HTERT RPE-1 (cell line): Measurements from ENCODE around the gene PUS1.
"Not testable (repeated sequence)": the region's sequence is repeated elsewhere in the genome, so short reads cannot be mapped to it uniquely, and the experiment has no call there.

Source experiments
- in situ Hi-C: fragments of 300-500 bp; cut with MboI; formaldehyde crosslinking; loops from 4 replicates; pipeline ENCODE4 v1.14.3; 2020; ENCODE audit warnings: low sequenced_read_pairs

The PUS1 gene

GRCh38 chr12:131959641-131960589 is 30.8 kb downstream of the PUS1 start:
- in situ Hi-C loops, result no loop called here

- in situ Hi-C loops, result not testable (repeated sequence)
Observed at GRCh38 chr12:131960590-131961325, 31.7 kb downstream of the PUS1 start.

GRCh38 chr12:131961328-131961727 is 32.3 kb downstream of the PUS1 start:
- in situ Hi-C loops, result not testable (repeated sequence)

- in situ Hi-C loops, result no loop called here
Observed at GRCh38 chr12:131962069-131962468, 33.0 kb downstream of the PUS1 start.

- in situ Hi-C loops, result no loop called here
Observed at GRCh38 chr12:131963381-131963780, 34.3 kb downstream of the PUS1 start.

- in situ Hi-C loops, result no loop called here
Observed at GRCh38 chr12:131965073-131965472, 36.0 kb downstream of the PUS1 start.

- in situ Hi-C loops, result no loop called here
Observed at GRCh38 chr12:131971226-131971625, 42.1 kb downstream of the PUS1 start.

- in situ Hi-C loops, result no loop called here
Observed at GRCh38 chr12:131975228-131975627, 46.2 kb downstream of the PUS1 start.

- in situ Hi-C loops, result no loop called here
Observed at GRCh38 chr12:131979606-131980005, 50.5 kb downstream of the PUS1 start.

- in situ Hi-C loops, result no loop called here
Observed at GRCh38 chr12:131980263-131980662, 51.2 kb downstream of the PUS1 start.

GRCh38 chr12:131981388-131981787 is 52.3 kb downstream of the PUS1 start:
- in situ Hi-C loops, result no loop called here

- in situ Hi-C loops, result no loop called here
Observed at GRCh38 chr12:131982041-131982440, 53.0 kb downstream of the PUS1 start.

- in situ Hi-C loops, result no loop called here
Observed at GRCh38 chr12:131983026-131983425, 54.0 kb downstream of the PUS1 start.

- in situ Hi-C loops, result no loop called here
Observed at GRCh38 chr12:131983554-131983953, 54.5 kb downstream of the PUS1 start.

GRCh38 chr12:131984334-131984733 is 55.3 kb downstream of the PUS1 start:
- in situ Hi-C loops, result no loop called here

GRCh38 chr12:131985510-131985875 is 56.4 kb downstream of the PUS1 start:
- in situ Hi-C loops, result not testable (repeated sequence)

GRCh38 chr12:131986361-131986760 is 57.3 kb downstream of the PUS1 start:
- in situ Hi-C loops, result no loop called here

- in situ Hi-C loops, result no loop called here
Observed at GRCh38 chr12:131986910-131987309, 57.8 kb downstream of the PUS1 start.

- in situ Hi-C loops, result no loop called here
Observed at GRCh38 chr12:131987552-131987951, 58.5 kb downstream of the PUS1 start.

- in situ Hi-C loops, result no loop called here
Observed at GRCh38 chr12:131988054-131988796, 59.1 kb downstream of the PUS1 start.

GRCh38 chr12:131989021-131989420 is 59.9 kb downstream of the PUS1 start:
- in situ Hi-C loops, result no loop called here
